ENCODE data around the gene CERS6. TPM values are rescaled to one million over a fixed set of nuclear protein-coding genes. Genes with fewer than 3 reads are reported as not detected.

Gene CERS6
- total and polyA plus RNA-seq, 4 donors: 4.2 to 20.4 (median 10.1) TPM

- peaks cover 0 to 4% (median 2%) of the 10 kb centered on the region in 4 donors for H3K9me3 ChIP-seq (ENCODE audit: control insufficient read depth in 4 of 4, low read length in 3 of 4)
- no peaks in the 10 kb centered on the region for H3K27me3 ChIP-seq (ENCODE audit: control insufficient read depth in 4 of 4, insufficient read depth in 4 of 4, low read length in 3 of 4)
- TF ChIP-seq CTCF (IDR thresholded peaks at IDR 0.05; ENCODE audit: low read depth, low read length, missing input control): no peak
- TF ChIP-seq YY1 (IDR thresholded peaks at IDR 0.05): no peak
- no peak for TF ChIP-seq TAF1 (conservative IDR thresholded peaks at IDR 0.05)
- TF ChIP-seq ZBTB33 (IDR thresholded peaks at IDR 0.05): no peak
- no peak for TF ChIP-seq HNF4A (conservative IDR thresholded peaks at IDR 0.05)
- no peak for TF ChIP-seq RXRA (IDR thresholded peaks at IDR 0.05)
- TF ChIP-seq RAD21 (IDR thresholded peaks at IDR 0.05): no peak
- TF ChIP-seq SP1 (IDR thresholded peaks at IDR 0.05): no peak
- TF ChIP-seq MAX (IDR thresholded peaks at IDR 0.05): no peak
- no peak for TF ChIP-seq FOXA2 (IDR thresholded peaks at IDR 0.05)
- no peak for TF ChIP-seq ATF3 (IDR thresholded peaks at IDR 0.05)
- TF ChIP-seq HNF4G (IDR thresholded peaks at IDR 0.05): no peak
- TF ChIP-seq JUND (IDR thresholded peaks at IDR 0.05): no peak
- no peak for TF ChIP-seq REST (IDR thresholded peaks at IDR 0.05)
- TF ChIP-seq GABPA (IDR thresholded peaks at IDR 0.05 in 1 of 2, conservative IDR thresholded peaks at IDR 0.05 in 1 of 2): no peak
- TF ChIP-seq NR2F2 (IDR thresholded peaks at IDR 0.05): no peak
- TF ChIP-seq EGR1 (IDR thresholded peaks at IDR 0.05; ENCODE audit: low read depth in 2 of 2): no peak
- H3K36me3 ChIP-seq (ENCODE audit: control insufficient read depth in 4 of 4, insufficient read depth in 3 of 4, low read depth in 1 of 4, low read length in 3 of 4): peaks cover 0 to 1% (median 0%) of the 10 kb centered on the region in 4 donors
- H3K4me1 ChIP-seq (ENCODE audit: control insufficient read depth in 4 of 4, insufficient read depth in 4 of 4, low read length in 3 of 4): no peaks in the 10 kb centered on the region
- H3K27ac ChIP-seq (ENCODE audit: low read depth in 1 of 2, low read length in 2 of 2): no peak overlapping the region
- no peak overlapping the region for H3K9ac ChIP-seq (ENCODE audit: low read depth in 1 of 2, low read length in 2 of 2)
- DNase-seq (ENCODE audit: low spot score): no peak
- H3K4me3 ChIP-seq (ENCODE audit: low read depth in 1 of 3, low read length in 3 of 3): no peak overlapping the region
Observed at GRCh38 chr2:168602846-168603401, 146.9 kb downstream of the CERS6 start.

Measured in liver (tissue), 9 donors.